GM12892 (cell line): ENCODE measurements around the gene CDC73.
"Not testable (repeated sequence)": the region's sequence is repeated elsewhere in the genome, so short reads cannot be mapped to it uniquely, and the experiment has no call there.

Source experiments
- DNase-seq: peaks from one replicate; pipeline ENCODE4 v3.0.0; 2011; ENCODE audit not compliant: insufficient read length
- FAIRE-seq: peaks from 2 replicates; lab custom pipeline; 2011; peaks lifted over from hg19 to GRCh38; lab: Jason Lieb, UNC
- POLR2A ChIP-seq: IDR thresholded peaks from 2 replicates; pipeline ENCODE4 v1.6.1; 2011; ENCODE audit warnings: low read depth, low read length, control low read depth
- POLR2AphosphoS5 ChIP-seq: IDR thresholded peaks from 2 replicates; pipeline ENCODE4 v1.6.1; 2011; ENCODE audit warnings: low read depth, low read length, control low read depth
- TAF1 ChIP-seq: IDR thresholded peaks from 2 replicates; pipeline ENCODE4 v1.6.1; 2011; ENCODE audit warnings: low read depth, mild to moderate bottlenecking, control low read depth, low read length, borderline replicate concordance

Gene CDC73

GRCh38 chr1:193285641-193286040 is 163.8 kb downstream of the CDC73 start:
- DNase-seq (no peak), FAIRE-seq (no peak)
- TF ChIP-seq POLR2AphosphoS5 (no peak), TAF1 (no peak), POLR2A (no peak)

- not testable (repeated sequence) for DNase-seq, FAIRE-seq
Observed at GRCh38 chr1:193288548-193289080, 166.8 kb downstream of the CDC73 start.

GRCh38 chr1:193293726-193294125 is 171.9 kb downstream of the CDC73 start:
- TF ChIP-seq TAF1, result no peak
- TF ChIP-seq POLR2A, result no peak
- TF ChIP-seq POLR2AphosphoS5, result no peak

GRCh38 chr1:193299038-193299437 is 177.2 kb downstream of the CDC73 start:
- DNase-seq (no peak), FAIRE-seq (peak; percentile 51)
- TF ChIP-seq POLR2AphosphoS5 (no peak), POLR2A (no peak), TAF1 (no peak)

More at GRCh38 chr1:193293726-193294125, 171.9 kb downstream of the CDC73 start:
- FAIRE-seq (no peak), DNase-seq (no peak)

- FAIRE-seq (no peak), DNase-seq (no peak)
- no peak for TF ChIP-seq POLR2AphosphoS5
- no peak for TF ChIP-seq POLR2A
- TF ChIP-seq TAF1, result no peak
Observed at GRCh38 chr1:193301746-193302145, 179.9 kb downstream of the CDC73 start.

GRCh38 chr1:193303849-193304248 is 182.0 kb downstream of the CDC73 start:
- FAIRE-seq (no peak), DNase-seq (no peak)
- TF ChIP-seq TAF1 (no peak), POLR2AphosphoS5 (no peak), POLR2A (no peak)
